Thyroid gland (tissue), 4 donors: ENCODE measurements around the gene ADM2. TPM values are rescaled to one million over a fixed set of nuclear protein-coding genes. Genes with fewer than 3 reads are reported as not detected.

Experiments used
- DNase-seq, 2 donors: peaks; one replicate each; pipeline ENCODE4 v3.0.0-alpha.2; 2019
- H3K27ac ChIP-seq, 3 donors: fragments of 200-600 bp; sonication (generic); 1 replicate in 2 of 3; 2 replicates in 1 of 3; pipeline ENCODE4 v1.5.1; 2016 to 2019; ENCODE audit warnings: mild to moderate bottlenecking in 1 of 3, moderate library complexity in 1 of 3
- H3K27me3 ChIP-seq: fragments of 200-600 bp; sonication (generic); one replicate; pipeline ENCODE4 v1.5.1; 2019
- H3K36me3 ChIP-seq, 2 donors: fragments of 200-600 bp; sonication (generic); one replicate each; pipeline ENCODE4 v1.5.1; 2016 to 2019
- H3K4me1 ChIP-seq, 2 donors: fragments of 200-600 bp; sonication (generic); one replicate each; pipeline ENCODE4 v1.5.1; 2017 to 2019
- H3K4me3 ChIP-seq, 3 donors: fragments of 200-600 bp; sonication (generic); replicated peaks in 1 of 3; 1 replicate in 2 of 3; 2 replicates in 1 of 3; pipeline ENCODE4 v1.5.1; 2016; ENCODE audit warnings: mild to moderate bottlenecking in 1 of 3
- H3K9me3 ChIP-seq: fragments of 200-600 bp; sonication (generic); one replicate; pipeline ENCODE4 v1.5.1; 2017
- CTCF ChIP-seq, 6 experiments: fragments of 200-600 bp in 3 of 6; fragments of 450-650 bp in 3 of 6; sonication (generic) in 3 of 6; IDR thresholded peaks; one replicate each; pipeline ENCODE4 v1.5.1; 2016 to 2019; ENCODE audit warnings: antibody characterized with exemption in 6 of 6, mild to moderate bottlenecking in 2 of 6, inconsistent platforms in 1 of 6, moderate library complexity in 1 of 6
- POLR2A ChIP-seq, 2 donors: fragments of 450-650 bp; IDR thresholded peaks; one replicate each; pipeline ENCODE4 v1.6.1; 2017; ENCODE audit warnings: antibody characterized with exemption in 2 of 2, mild to moderate bottlenecking in 2 of 2, moderate library complexity in 1 of 2
- whole genome bisulfite sequencing, 2 donors: methylation state at CpG; one replicate each; pipeline ENCODE4 v1.1.5; 2017; 5-methylcytosine and 5-hydroxymethylcytosine counted together
- intact Hi-C: fragments of 100-400 bp; cut with DNase I; formaldehyde crosslinking; loops from one replicate; pipeline ENCODE4 v1.15.1; 2023
- total RNA-seq, 4 donors: library from RNA; depleted of rRNA; stranded (reverse); fragments of >200 nt; gene quantifications; one replicate each; pipeline ENCODE4 v1.2.3, GENCODE V29; 2016

The ADM2 gene
- total RNA-seq, 4 donors from 2014 or later, result 5.2 to 23.5 (median 6.6) TPM

DNA sequence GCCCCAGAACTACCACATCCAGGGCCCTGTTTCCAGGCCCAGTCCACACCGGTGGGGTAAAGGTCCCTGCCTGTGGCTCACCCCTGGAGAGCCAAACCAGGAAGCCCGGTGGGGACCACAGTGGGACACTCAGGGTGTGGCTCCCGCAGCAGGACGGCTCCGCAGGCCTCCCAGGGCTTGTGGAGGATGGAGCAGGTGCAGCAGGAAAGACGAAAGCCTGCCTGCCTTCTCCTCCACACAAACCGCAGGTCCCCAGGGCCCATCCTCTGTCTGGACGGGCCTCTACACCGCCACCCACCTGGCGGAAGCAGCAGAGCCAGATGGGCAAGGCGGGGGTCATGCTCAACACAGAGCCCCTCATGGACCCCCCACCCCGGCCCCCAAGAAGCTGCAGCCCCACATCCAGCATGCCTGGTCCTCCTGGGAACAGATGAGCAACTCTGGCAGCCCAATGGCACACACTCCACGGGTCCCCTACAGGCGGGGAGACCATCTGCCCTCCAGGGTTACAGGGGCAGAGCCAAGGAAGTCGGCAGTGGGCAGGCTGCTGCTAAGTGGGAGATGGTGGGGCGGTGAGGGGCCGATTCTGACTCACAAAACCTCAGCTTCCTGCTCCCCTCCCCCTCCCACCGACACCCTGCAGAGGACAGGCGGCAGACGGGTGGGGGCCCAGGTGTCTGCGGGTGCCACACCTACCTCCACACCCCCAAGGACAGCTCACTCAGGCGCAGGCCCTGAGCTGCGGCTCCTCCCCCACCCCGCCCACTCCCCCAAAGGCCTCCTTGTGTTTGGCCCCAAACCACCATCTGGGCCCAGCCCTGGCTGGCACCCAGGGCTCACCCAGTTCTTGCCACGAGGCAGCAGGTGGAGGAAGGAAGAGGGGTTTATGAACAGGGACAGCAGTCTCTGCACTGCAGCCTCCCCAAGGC lies 11.7 kb upstream of the ADM2 start:
- Histone ChIP-seq H3K4me1 (peaks cover 43 to 49% of the 10 kb centered on the region in 2 donors), H3K27me3 (no peaks in the 10 kb centered on the region), H3K36me3 (peaks cover 29 to 33% of the 10 kb centered on the region in 2 donors), H3K27ac (peak overlapping the region in 2 of 3 donors; percentile 60 to 71), H3K4me3 (no peak overlapping the region), H3K9me3 (no peaks in the 10 kb centered on the region)
- TF ChIP-seq POLR2A (IDR thresholded peaks at IDR 0.05), result no peak
- TF ChIP-seq CTCF (IDR thresholded peaks at IDR 0.05), result no peak
- WGBS, 2 donors, result 48 to 71% methylated on average over 13 to 14 of the region's 25 CpGs
- intact Hi-C loops, result no loop called here
- peak; percentile 74 to 82 for DNase-seq

- H3K27ac ChIP-seq, result peak overlapping the region; percentile 18 to 71 (median 60)
- H3K9me3 ChIP-seq, result no peaks in the 10 kb centered on the region
- intact Hi-C loops, result no loop called here
- WGBS, 2 donors, result 70 to 76% methylated on average over 3 to 6 of the region's 6 CpGs
- DNase-seq, result no peak
- H3K4me1 ChIP-seq, result peaks cover 46 to 54% of the 10 kb centered on the region in 2 donors
- peaks cover 20 to 24% of the 10 kb centered on the region in 2 donors for H3K36me3 ChIP-seq
- no peaks in the 10 kb centered on the region for H3K27me3 ChIP-seq
- TF ChIP-seq POLR2A (IDR thresholded peaks at IDR 0.05) (no peak), CTCF (IDR thresholded peaks at IDR 0.05) (no peak)
- H3K4me3 ChIP-seq, result no peak overlapping the region
Measured at GRCh38 chr22:50470491-50470890, 10.9 kb upstream of the ADM2 start.

DNA sequence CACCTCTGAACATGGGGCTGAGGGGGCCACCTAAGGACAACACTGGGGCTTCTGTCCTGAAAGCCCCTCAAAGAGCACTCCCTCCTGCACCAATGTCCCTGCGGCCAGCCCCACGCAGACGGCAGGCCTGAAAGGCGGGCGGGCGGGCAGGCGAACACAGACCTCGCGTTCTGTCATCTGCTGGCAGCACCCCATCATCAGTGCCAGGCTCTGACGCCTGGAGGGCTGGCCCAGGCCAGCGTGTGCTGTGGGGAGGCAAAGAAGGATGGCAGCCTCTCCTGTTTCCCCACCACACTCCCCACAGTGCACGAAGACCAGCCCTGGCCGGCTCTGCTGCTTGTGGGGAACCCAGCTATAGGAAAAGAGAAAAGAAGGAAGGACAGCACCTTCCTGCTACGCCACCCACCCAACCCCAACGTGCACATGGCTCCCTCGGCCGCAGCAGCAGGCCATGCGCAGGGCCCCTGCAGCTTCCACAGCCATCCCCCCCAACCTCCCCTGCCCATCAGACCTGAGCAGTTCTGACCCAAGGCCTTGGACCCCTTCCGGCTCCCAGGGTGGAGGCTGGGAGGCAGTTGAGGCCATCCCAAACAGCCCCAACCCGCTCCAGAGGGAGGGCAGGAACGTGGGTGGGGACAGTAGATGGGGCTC lies 10.0 kb upstream of the ADM2 start:
- Histone ChIP-seq H3K9me3 (no peaks in the 10 kb centered on the region), H3K4me3 (no peak overlapping the region), H3K27me3 (no peaks in the 10 kb centered on the region), H3K27ac (peak overlapping the region in 2 of 3 donors; percentile 60 to 71), H3K36me3 (peaks cover 12 to 16% of the 10 kb centered on the region in 2 donors), H3K4me1 (peaks cover 48 to 58% of the 10 kb centered on the region in 2 donors)
- intact Hi-C loops, result no loop called here
- 82 to 86% methylated on average over 13 of the region's 21 CpGs for WGBS, 2 donors
- TF ChIP-seq POLR2A (IDR thresholded peaks at IDR 0.05), result no peak
- no peak for TF ChIP-seq CTCF (IDR thresholded peaks at IDR 0.05)
- no peak for DNase-seq

GRCh38 chr22:50471962-50472361 lies 9.4 kb upstream of the ADM2 start:
- DNase-seq, result no peak
- Histone ChIP-seq H3K27ac (peak overlapping the region in 2 of 3 donors; percentile 60 to 71), H3K9me3 (no peaks in the 10 kb centered on the region), H3K36me3 (peaks cover 5 to 10% of the 10 kb centered on the region in 2 donors), H3K27me3 (no peaks in the 10 kb centered on the region), H3K4me1 (peaks cover 48 to 58% of the 10 kb centered on the region in 2 donors), H3K4me3 (no peak overlapping the region)
- WGBS, 2 donors, result 60% methylated on average over 1 of the region's 5 CpGs; no CpG with 5 or more reads in 1 of the 2 donors
- TF ChIP-seq CTCF (IDR thresholded peaks at IDR 0.05) (no peak), POLR2A (IDR thresholded peaks at IDR 0.05) (no peak)
- intact Hi-C loops, result no loop called here
